Transverse colon (tissue), 4 donors: ENCODE data around the gene WDFY3. TPM values are rescaled to one million over a fixed set of nuclear protein-coding genes. Genes with fewer than 3 reads are reported as not detected.

Experiments
- DNase-seq: peaks from one replicate; pipeline ENCODE4 v3.0.0-alpha.2; 2019
- H3K27ac ChIP-seq, 4 donors: fragments of 200-600 bp; sonication (generic); 2 replicates each; pipeline ENCODE4 v1.5.1; 2016 to 2018; ENCODE audit warnings: inconsistent platforms in 4 of 4
- H3K27me3 ChIP-seq: fragments of 200-600 bp; sonication (generic); 2 replicates; pipeline ENCODE4 v1.5.1; 2017; ENCODE audit warnings: inconsistent platforms
- H3K36me3 ChIP-seq, 4 donors: fragments of 200-600 bp; sonication (generic); 2 replicates each; pipeline ENCODE4 v1.5.1; 2017 to 2019; ENCODE audit warnings: inconsistent platforms in 4 of 4
- H3K4me1 ChIP-seq, 4 donors: fragments of 200-600 bp; sonication (generic); 2 replicates each; pipeline ENCODE4 v1.5.1; 2017 to 2020; ENCODE audit warnings: inconsistent platforms in 4 of 4
- H3K4me3 ChIP-seq, 4 donors: fragments of 200-600 bp; sonication (generic); 1 replicate in 1 of 4; 2 replicates in 3 of 4; pipeline versions ENCODE4 v1.5.1 to v1.6.1; 2017 to 2019; ENCODE audit warnings: inconsistent platforms in 4 of 4
- H3K9me3 ChIP-seq, 2 donors: fragments of 200-600 bp; sonication (generic); 2 replicates each; pipeline ENCODE4 v1.5.1; 2017 to 2019; ENCODE audit warnings: inconsistent platforms in 2 of 2
- CTCF ChIP-seq, 5 experiments: fragments of 200-600 bp in 3 of 5; fragments of 450-650 bp in 2 of 5; sonication (generic) in 3 of 5; IDR thresholded peaks; 1 replicate in 2 of 5; 2 replicates in 3 of 5; pipeline ENCODE4 v1.5.1; 2016 to 2017; ENCODE audit warnings: antibody characterized with exemption in 5 of 5, inconsistent platforms in 3 of 5, mild to moderate bottlenecking in 2 of 5, moderate library complexity in 1 of 5
- EP300 ChIP-seq: sonication (generic); formaldehyde crosslinking; IDR thresholded peaks from one replicate; pipeline ENCODE4 v1.6.1; 2017; ENCODE audit warnings: antibody characterized with exemption, low read depth
- POLR2A ChIP-seq: fragments of 450-650 bp; IDR thresholded peaks from one replicate; pipeline ENCODE4 v1.6.1; 2016; ENCODE audit warnings: antibody characterized with exemption, mild to moderate bottlenecking, moderate library complexity
- POLR2AphosphoS5 ChIP-seq, 3 donors: sonication (generic); formaldehyde crosslinking; IDR thresholded peaks; one replicate each; pipeline ENCODE4 v1.6.1; 2016; ENCODE audit warnings: antibody characterized with exemption in 3 of 3
- WGBS, 2 donors: methylation state at CpG; one replicate each; pipeline ENCODE4 v1.1.5; 2018; ENCODE audit warnings: low coverage in 1 of 2; 5-methylcytosine and 5-hydroxymethylcytosine counted together
- in situ Hi-C, 4 donors: fragments of 200-750 bp; cut with MboI; loops; one replicate each; pipeline versions ENCODE4 v1.15.0 to v1.15.1; 2017; ENCODE audit warnings: low sequenced_read_pairs in 3 of 4, low pct_ligation_motif_present in 1 of 4, low pct_unique_long_range_greater_than_20kb in 1 of 4
- intact Hi-C: fragments of 100-400 bp; cut with DNase I; formaldehyde crosslinking; loops from one replicate; pipeline ENCODE4 v1.15.1; 2023; ENCODE audit warnings: low total_unique reads
- total RNA-seq, 4 donors: library from RNA; depleted of rRNA; stranded (reverse); fragments of >200 nt; gene quantifications; one replicate each; pipeline ENCODE4 v1.1.0, GENCODE V29; 2016

Gene WDFY3
- total RNA-seq, 4 donors from 2014 or later = 58.8 to 449 (median 69.2) TPM

- intact Hi-C loops = no loop called here
- TF ChIP-seq POLR2AphosphoS5 (IDR thresholded peaks at IDR 0.05) (no peak), POLR2A (no peak), CTCF (IDR thresholded peaks at IDR 0.05) (no peak)
- in situ Hi-C loops = loop anchor here in 1 of 4 donors (25.0 kb wide), 1 partner anchor 190 kb away; no protein-coding TSS in a partner anchor
- Histone ChIP-seq H3K9me3 (no peaks in the 10 kb centered on the region), H3K36me3 (no peaks in the 10 kb centered on the region), H3K27ac (no peak overlapping the region), H3K27me3 (no peaks in the 10 kb centered on the region), H3K4me1 (peaks cover 2 to 29% (median 9%) of the 10 kb centered on the region in 4 donors), H3K4me3 (no peak overlapping the region)
- WGBS, 2 donors = 0% methylated on average over 1 of the region's 1 CpG
- DNase-seq = no peak
Measured at GRCh38 chr4:84952004-84952403, 14.5 kb downstream of the WDFY3 start.

GRCh38 chr4:84948056-84948455, 18.4 kb downstream of the WDFY3 start:
- Histone ChIP-seq H3K9me3 (no peaks in the 10 kb centered on the region), H3K27ac (no peak overlapping the region), H3K36me3 (no peaks in the 10 kb centered on the region), H3K4me3 (no peak overlapping the region), H3K4me1 (peaks cover 0 to 21% (median 1%) of the 10 kb centered on the region in 4 donors), H3K27me3 (no peaks in the 10 kb centered on the region)
- intact Hi-C loops = no loop called here
- in situ Hi-C loops = no loop called here
- WGBS, 2 donors = 43 to 55% methylated on average over 2 of the region's 2 CpGs
- DNase-seq = no peak
- TF ChIP-seq EP300 = no peak
- TF ChIP-seq POLR2AphosphoS5 (IDR thresholded peaks at IDR 0.05) = no peak
- no peak for TF ChIP-seq CTCF (IDR thresholded peaks at IDR 0.05)
- no peak for TF ChIP-seq POLR2A

- H3K27ac ChIP-seq = no peak overlapping the region
- H3K36me3 ChIP-seq = no peaks in the 10 kb centered on the region
- H3K4me1 ChIP-seq = peaks cover 0 to 16% (median 1%) of the 10 kb centered on the region in 4 donors
- DNase-seq = no peak
- no peaks in the 10 kb centered on the region for H3K27me3 ChIP-seq
- WGBS, 2 donors = 73% methylated on average over 1 of the region's 1 CpG; no CpG with 5 or more reads in 1 of the 2 donors
- TF ChIP-seq EP300 (no peak), POLR2A (no peak), CTCF (IDR thresholded peaks at IDR 0.05) (no peak), POLR2AphosphoS5 (IDR thresholded peaks at IDR 0.05) (no peak)
- no peak overlapping the region for H3K4me3 ChIP-seq
- peaks cover 10 to 16% of the 10 kb centered on the region in 2 donors for H3K9me3 ChIP-seq
- in situ Hi-C loops (no loop called here), intact Hi-C loops (no loop called here)
Measured at GRCh38 chr4:84944947-84945346, 21.5 kb downstream of the WDFY3 start.

GRCh38 chr4:84940960-84941359, 25.5 kb downstream of the WDFY3 start:
- Histone ChIP-seq H3K27me3 (no peaks in the 10 kb centered on the region), H3K27ac (no peak overlapping the region), H3K36me3 (no peaks in the 10 kb centered on the region), H3K4me1 (peaks cover 0 to 18% (median 4%) of the 10 kb centered on the region in 4 donors), H3K4me3 (no peak overlapping the region), H3K9me3 (peaks cover 10 to 16% of the 10 kb centered on the region in 2 donors)
- DNase-seq = no peak
- TF ChIP-seq CTCF (IDR thresholded peaks at IDR 0.05) = no peak
- TF ChIP-seq POLR2AphosphoS5 (IDR thresholded peaks at IDR 0.05) = no peak
- TF ChIP-seq EP300 = no peak
- TF ChIP-seq POLR2A = no peak
- in situ Hi-C loops (no loop called here), intact Hi-C loops (no loop called here)
